IPS DF 4.7 (cell line): ENCODE data around the gene MYO16.

ENCODE experiments used
- DNase-seq: peaks from one replicate; pipeline ENCODE4 v3.0.0-alpha.2; 2013; ENCODE audit warnings: low spot score; ENCODE audit errors: extremely low read depth

Gene MYO16

DNA sequence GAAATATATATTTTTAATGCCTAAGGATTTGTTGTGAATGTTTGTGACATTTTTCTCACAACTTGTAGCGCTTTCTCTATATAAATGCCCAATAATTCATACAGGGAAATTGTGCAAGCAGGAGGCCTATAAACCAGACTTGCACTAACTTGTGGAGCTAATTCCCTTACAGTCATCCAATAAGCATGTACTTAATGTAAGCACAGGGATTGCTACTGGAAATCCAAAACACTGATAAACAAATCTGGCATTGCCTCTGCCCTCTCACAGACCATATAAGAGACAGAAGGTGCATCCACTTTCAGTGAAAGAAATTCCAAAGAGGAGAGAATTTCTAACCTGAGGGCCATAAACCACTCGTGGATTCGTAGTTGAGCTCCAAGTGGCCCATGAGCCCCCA lies 518.8 kb downstream of the MYO16 start:
- no peak for DNase-seq

DNA sequence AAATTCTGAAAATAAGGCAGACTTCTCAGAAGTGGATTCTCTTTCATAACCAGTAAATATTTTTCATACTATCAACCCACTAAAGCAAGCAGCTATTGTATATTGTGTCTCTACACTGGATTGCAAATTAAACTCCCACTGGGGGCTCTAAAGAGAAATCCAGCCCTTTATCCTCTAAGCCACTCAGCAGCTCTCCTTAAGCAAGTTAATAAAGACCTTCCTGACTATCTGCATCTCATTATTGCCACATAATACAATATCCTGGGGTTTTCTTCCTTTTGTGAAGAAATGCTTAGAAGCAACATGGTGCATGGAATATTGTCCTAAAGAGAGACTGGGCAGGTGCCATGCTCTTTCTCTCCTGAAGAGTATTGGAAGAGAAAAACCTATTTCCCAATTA lies 521.3 kb downstream of the MYO16 start:
- no peak for DNase-seq

DNA sequence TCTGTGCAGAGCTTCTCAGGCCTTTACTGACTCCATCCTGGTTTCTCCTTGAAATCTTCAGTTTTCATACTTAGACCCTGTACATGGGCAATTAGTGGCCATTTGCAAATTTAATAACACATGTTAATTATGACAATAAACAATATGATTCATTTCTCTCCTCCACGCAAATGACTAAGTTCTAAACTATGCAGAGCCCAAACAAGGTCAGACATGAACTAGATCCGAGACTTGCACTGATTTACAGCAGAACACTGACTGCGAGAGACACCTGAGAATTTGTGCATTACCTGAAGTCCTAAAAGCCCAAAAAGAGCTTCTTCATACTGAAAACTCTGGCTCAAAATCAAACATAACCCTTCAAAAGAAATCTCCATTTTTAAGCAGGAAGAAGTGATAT lies 521.8 kb downstream of the MYO16 start:
- DNase-seq = no peak

DNA sequence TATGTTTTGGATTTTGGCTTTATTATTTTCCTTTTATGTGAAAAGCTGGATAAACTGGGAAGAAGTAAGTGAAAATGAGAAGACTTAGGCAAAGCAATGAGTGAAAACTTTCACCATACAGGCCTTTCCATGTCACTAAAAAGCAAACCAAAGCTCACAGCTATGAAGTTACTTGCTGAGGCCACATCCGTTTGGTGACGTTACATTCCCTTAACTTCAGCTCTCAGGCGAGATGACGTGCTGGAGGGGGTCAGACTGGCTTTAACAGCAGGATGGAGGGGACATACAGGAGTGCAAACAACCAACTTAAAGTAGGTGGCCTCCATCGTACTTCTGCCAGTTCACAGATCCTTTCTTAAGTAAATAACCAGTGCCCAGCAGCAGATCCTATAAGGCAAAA lies 522.3 kb downstream of the MYO16 start:
- DNase-seq = no peak

DNA sequence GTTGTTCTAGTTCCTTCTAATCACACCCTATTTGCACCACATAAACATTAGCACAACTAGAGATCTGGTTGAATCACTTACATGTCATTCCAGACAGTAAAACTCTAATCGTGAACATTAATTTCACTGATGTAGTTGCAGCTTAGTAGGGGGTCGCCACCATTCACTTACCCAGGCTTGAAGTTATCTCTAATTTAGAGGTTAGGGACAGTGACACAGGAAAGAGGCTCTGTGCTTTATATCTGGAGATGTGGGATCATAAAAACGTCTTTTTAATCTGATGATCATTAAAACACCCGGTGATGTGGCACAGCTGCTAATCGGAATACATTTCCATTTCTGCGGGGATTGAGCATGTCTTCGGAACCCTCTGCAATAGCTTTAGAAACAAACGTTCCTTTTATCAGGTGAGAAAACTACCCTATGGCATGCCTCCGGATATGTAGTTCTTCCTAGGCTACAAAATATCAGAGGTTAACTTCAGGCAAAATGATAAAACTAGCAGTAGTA lies 523.0 kb downstream of the MYO16 start:
- no peak for DNase-seq

DNA sequence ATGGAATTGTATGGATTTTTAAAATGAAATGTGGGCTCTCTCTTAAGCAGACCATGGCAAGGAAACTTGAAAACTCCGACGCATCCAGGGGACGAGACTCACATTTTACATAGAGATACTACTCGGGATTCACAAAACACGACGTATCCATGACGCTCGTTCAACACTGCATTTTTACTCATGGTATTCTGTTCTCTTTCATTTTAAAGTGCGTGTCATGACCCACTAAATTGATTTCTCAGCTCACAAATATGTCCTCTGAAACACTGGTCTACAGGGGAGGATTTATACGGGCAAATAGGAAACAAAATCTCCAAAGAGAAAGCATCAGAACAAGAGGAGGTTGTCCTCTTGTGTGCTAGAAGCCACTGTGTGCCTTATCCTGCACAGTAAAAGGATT lies 523.5 kb downstream of the MYO16 start:
- DNase-seq = no peak

DNA sequence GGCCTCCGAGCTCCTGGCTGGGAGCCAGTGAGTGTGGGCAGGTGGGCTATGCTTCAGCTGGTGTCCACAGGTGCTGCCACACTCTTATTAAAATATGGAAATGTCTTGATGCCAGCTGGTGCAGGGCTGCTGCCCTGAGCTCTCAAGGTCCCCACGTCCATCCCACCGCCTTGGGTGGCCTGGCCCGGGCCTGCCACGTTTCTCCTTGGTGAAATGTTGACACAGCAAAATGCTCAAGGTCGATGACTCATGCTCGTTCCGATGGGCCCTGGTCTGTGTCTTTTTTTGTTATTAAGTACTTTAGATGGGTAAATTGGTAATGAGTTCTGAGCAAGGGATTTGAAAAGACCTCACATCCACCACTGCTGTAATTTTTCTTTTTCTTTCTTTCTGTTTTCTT lies 524.7 kb downstream of the MYO16 start:
- DNase-seq = no peak

DNA sequence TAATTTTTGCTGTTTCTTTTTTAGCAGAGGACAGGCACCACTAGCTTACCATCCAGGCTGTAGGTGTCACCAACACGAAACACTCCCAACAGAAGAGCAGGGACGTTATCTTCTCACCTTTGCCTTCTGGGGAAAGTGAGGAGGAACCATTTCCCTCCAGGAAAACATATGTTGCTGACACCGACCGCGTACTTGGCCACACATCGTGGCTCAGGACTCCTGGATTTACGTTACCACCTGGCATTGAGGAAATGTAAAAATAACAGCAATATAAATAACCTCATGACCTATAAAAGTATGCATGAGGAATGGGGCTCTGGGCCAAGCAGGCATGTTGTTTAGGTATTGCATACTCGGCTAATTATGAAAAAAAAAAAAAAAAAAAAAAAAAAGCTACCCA lies 525.1 kb downstream of the MYO16 start:
- DNase-seq = no peak

DNA sequence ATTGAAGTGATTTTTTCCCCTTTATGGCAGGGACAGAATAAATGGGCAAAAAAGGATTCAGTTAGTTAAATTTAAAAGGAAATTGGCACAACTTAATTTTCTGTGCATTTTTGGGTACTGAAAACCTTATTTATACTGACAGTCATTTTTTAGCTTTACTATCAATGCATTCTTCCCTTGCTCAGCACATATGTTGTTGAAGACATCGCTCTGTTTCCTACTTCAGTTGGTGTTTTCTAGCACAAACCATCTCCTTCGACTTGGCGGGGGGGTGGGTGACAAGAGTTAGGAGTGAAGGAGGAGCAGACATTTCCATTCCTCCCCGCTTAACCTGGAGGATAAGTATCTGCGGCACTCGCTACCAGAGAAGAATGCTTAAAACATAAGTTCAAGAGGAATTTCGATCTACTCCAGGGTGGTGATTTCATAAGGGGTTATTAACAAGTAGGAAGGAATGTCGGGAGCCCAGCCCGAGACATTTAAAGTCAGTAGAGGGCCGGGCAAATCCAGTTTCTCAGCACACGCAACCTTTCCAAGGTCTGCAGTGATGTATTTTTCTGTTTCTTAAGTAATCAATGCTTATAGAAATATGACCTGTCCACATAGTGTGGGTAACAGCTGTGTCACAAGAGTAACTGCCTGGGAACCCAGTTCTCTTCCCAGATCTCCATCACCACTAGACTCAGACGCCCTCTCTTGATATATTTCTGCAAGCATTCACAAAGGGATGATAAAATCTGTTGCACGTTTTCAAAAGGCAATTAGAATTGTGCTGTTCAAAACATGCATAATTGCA lies 525.8 kb downstream of the MYO16 start:
- no peak for DNase-seq

DNA sequence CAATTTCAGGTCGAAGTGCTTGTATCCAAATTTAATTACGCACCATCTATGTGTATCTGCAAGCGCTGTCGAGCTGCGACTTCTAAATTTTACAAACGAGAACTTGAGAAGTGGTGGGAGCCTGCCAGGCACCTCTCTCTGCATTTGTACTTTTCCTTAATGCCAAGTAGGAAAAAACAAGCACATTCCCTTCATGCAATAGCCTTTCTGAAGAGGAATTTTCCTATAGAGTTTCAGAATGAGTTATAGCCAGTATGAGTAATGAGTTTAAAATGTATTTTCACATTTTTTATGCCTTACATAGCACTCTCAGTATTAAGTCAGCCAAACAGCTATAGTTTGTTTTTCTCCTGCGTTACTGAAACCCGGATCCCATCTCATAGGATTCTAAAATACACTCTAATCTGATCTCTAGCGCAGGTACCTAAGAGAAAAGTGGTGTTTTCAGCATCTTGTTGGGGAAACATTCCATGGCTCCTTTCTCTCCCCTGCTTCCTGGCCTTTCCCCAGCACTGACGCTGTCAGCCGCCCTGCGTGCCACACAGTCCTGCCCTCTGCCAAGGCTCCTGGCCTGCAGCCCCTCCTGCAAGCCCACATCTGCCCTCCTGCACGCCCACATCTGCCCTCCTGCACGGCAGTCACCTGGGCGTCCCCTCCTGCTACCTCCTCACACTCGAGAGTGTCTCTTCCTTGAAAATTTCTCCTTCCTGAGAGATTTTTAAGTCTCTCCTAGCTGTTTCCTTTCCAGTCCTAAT lies 526.9 kb downstream of the MYO16 start:
- no peak for DNase-seq

DNA sequence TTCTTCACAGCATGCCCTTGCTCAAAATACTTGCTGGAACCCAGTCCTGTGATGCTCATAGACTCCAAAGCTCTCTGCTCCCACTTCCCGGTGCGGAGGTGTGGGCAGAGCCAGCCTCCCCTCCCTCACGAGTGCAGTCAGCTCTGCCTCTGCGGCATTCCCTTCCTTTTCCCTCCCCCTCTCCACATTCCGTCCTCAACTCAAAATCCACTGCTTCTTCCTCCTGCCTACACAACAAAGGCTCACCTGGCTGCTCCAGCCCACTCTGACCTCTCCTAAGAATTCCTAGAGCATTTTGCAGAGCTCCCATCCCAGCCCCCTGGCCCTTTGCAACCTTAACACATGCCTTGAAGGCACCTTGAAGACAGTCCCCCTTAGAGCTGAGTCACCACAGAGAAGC lies 527.9 kb downstream of the MYO16 start:
- no peak for DNase-seq

DNA sequence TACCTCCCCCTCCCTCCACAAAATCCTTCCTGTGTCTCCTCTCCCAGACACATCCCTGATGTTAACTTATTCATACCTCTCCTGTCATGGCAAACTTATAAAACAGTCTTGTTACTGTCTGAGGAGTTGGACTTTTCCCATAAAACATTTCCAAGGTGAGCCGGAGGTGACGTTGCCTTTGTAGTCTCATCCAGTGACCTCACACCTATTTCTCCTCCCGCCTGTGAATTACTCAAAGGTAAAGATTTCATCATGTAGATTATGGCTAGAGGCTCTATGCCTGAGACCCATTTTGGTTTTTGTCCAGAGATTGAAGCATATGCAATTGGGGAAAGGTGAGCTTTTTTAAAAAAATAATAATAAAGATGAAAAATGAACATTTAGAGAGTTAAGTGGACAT lies 529.0 kb downstream of the MYO16 start:
- no peak for DNase-seq

DNA sequence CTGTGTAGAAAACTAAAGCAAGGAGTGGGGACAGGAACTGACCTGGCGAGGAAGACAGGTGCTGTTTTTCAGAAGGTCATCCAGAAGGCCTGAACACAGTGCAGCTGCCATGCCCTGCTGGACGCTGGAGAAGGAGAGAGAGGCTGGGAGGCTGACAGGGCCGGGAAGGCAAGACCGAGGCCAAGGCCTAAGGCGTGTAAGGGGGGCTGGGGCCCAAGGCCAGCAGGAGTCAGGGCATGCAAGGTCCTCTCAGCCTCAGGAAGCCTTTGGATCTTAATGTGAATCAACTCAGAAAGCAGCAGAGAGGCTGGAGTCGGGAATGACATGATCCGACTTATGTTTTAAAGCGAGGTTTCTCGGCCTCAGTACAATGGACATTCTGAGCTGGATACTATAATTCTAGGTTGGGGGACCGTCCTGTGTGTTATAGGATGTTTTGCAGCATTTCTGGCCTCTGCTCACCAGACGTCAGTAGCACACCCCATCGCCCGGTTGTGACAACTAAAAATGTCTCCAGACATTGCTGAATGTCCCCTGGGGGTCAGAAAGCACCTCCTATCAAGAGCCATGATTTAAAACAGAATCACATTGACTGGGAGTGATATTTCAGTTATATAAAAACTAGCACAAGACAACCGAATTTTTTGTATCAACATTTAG lies 530.4 kb downstream of the MYO16 start:
- no peak for DNase-seq

DNA sequence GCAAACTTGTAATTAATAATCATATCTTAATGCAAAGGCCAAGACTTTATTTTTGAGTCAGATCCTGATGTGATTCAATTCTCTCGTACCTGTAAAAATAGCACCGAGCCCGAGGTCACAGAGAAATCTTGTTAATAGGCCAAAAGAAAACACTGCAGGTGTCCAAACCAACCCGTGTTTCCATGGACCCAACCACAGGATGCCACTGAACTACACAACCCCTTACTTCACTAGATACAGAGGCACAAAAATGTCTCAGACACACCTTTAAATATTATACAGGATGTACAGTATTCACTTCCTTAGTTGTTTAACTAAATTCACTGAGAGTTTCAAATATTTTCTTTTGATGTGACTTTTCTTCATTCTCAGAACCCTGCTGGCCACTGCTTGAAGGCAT lies 530.9 kb downstream of the MYO16 start:
- DNase-seq = no peak

DNA sequence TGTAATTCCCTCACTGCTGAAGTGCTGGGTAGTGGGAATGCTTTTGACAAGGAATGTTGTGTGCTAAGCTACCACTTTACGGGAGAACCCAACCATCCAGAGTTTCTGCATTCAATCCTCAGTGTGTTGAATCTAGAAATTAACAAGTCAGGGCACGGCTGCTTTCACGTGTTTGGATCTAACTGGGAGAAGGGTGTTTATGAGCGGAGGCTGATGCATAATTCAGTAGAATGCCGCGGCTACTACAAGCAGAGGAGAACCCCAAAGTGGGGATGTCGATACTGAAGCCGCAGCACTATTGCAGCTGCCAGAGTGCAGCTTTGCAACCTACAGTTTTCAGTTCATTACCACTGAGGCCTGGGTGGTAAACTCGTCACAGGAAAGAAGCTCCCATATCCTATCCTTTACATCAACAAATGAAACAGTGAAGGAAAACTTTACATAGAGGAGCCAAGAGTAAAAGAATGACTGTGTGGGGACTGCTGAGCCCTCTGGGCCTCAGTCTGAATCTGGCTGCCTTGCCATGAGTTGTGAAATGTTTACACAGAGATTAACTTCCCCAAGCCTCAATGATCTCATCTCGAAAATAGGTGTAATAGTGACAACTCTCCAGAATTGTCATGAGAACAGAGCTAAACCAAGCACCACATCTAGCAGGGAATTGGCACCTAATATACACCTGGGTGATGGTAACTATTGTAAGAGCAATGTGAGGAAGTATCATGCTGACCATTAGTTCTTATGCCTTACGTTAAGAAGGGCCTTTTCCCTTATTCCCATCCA lies 531.7 kb downstream of the MYO16 start:
- no peak for DNase-seq

DNA sequence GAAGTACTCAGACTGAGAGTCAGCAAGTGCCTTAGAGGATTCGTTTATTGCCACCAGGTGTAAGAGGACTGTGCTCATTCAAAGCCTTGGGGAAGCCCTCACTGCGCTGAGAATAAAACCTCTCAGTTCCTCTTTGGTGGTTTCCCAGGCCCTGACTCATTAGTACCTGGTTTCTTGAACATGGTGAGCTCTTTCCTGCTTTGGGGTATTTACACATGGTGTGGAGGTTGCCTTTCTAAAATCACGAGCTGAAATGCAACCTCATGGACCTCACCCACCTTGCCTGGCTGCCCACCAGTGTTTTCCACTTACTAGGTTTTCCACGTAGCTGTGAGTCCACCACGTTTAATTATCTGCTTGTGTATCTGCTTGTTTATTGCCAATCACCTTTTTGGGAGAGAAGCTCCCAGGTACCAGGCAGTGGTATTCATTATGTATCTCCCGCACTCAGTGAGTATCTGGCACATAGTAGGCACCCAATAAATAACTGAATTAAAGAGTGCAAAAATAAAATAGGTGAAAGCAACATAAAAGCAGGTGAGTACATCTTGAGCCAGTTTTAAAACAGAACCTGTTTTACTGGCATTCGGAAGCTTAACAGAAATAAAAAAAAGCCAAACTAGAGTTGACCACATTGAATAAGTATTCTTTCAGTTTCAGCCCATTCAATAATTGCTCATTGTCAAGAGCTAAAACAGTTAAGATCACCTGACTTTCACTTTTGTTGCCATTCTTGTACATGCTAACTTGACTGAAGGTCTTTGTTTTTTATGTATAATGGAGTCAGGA lies 533.0 kb downstream of the MYO16 start:
- DNase-seq = no peak

DNA sequence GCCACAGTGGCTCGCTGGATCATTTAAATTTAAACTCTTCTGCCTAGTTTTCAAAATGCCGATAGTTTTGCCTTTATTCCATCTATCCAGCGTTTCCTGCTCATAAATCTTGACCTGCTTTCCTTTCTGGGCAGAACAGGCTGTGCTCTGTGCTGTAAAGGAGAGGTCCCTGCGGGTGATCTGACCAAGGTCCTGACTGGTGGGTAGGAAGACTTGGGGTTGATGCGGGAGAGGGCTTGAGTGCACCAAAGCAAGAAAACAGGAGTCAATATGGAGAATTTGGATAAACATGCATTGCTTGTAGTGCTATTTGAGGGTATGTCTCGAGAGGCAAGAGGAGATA lies 533.6 kb downstream of the MYO16 start:
- DNase-seq = no peak

DNA sequence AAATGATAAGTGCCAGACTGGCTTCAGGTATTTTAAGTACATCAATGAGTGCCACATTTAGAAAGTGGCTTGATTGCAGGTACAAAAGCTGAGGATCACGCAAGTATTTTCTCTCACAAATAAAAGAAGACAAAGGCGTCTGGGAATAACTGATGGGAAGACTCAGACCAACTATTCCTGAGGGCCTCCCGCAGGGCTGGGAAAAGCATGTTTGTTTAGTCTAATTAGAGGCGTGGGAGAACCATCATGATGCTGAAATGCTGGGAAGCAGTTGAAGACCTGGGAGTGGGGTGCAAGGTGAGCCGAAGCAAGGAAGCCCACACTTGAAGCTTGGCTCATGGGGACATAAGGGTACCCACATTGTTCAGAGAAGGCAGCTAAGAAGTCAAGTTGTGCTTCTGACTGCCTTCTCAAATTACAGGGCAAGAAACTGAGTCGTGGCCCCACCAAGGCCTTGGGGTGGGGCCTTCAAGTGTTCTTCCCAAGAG lies 536.0 kb downstream of the MYO16 start:
- no peak for DNase-seq

DNA sequence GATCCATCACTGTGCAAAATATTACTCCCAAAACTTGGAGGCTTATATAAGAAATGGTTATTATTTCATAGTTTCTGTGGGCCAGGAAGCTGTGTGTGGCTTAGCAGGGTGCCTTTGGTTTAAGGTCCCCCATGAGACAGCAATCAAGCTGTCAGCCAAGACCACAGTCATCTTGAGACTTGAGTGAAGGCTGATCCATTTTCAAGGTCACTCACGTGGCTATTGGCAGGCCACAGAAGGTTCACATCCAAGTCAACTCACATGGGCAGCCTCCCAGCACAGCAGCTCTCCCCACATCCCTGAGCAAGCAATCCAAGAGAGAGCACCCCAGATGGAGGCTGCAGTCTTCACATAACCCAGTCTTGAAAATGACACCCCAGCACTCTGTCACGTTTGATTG lies 537.4 kb downstream of the MYO16 start:
- DNase-seq = no peak

DNA sequence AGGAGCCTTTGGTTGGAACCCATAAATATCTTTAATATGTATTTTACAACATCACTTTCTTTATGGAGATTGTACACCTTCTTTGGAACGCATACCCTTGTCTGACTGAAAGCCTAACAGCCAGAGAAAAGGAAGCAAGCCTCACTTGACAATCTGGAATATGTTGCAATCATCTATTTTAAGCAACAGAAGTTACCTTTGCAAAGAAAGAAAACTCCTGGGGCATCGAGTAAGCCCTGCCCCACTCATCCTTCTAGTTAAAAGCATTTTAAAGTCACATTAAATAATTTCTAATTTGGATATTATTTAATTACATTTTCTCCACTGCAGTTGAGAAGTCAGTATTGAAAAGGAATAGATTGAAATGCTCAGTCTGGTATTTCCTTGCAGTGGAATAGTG lies 542.7 kb downstream of the MYO16 start:
- no peak for DNase-seq

DNA sequence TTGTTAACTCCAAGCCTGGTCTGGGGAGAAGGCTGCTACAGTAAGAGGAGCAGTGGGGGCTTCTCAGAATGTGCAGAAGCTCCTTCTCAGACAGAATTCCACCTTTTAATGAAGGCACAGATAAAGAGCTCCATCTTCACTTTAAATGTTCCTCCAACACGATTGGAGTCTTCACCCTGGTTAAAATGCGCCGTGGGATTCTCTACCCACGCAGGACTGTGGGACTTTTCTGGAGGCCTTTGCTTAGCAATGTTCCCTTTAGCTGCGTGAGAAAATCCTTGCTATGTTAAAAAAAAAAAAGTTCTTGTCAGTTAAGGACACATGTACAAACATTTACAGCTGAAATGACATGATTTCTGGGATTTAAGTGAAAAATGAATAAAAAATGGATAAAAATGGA lies 546.3 kb downstream of the MYO16 start:
- DNase-seq = no peak
